GM12865 (cell line): ENCODE results near the gene TGM3.

ENCODE experiments used
- DNase-seq: peaks from one replicate; pipeline ENCODE4 v3.0.0; 2010; ENCODE audit warnings: low read depth
- H3K4me3 ChIP-seq: 2 replicates; pipeline ENCODE4 v1.5.1; 2011; ENCODE audit warnings: mild to moderate bottlenecking, low read depth, low read length, control low read depth
- TF ChIP-seq, protein P1 (sequence below): IDR thresholded peaks from 2 replicates; pipeline ENCODE4 v1.5.1; 2011; ENCODE audit warnings: low read length, control low read depth, low read depth, inconsistent platforms; ENCODE audit not compliant: insufficient read depth; ENCODE audit errors: missing control alignments

TGM3 gene

DNA sequence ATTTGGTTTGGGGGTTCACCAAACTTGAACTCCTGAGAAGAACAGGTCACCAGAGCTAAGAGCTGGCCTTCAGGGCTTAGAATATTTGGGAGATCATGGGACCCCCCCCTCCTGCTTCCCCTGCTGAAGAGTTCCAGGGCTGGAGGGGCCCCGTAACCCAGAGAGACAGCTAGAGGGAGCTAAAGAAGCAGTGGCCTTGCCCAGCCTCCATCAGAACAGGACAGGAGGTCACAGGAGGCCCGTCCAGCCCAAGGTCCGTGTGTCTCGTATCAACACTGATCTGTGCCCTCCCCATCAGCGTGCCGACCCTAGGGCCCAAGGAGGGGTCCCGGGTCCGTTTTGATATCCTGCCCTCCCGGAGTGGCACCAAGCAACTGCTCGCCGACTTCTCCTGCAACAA, 44.3 kb downstream of the TGM3 start:
- TF ChIP-seq, protein P1, sequence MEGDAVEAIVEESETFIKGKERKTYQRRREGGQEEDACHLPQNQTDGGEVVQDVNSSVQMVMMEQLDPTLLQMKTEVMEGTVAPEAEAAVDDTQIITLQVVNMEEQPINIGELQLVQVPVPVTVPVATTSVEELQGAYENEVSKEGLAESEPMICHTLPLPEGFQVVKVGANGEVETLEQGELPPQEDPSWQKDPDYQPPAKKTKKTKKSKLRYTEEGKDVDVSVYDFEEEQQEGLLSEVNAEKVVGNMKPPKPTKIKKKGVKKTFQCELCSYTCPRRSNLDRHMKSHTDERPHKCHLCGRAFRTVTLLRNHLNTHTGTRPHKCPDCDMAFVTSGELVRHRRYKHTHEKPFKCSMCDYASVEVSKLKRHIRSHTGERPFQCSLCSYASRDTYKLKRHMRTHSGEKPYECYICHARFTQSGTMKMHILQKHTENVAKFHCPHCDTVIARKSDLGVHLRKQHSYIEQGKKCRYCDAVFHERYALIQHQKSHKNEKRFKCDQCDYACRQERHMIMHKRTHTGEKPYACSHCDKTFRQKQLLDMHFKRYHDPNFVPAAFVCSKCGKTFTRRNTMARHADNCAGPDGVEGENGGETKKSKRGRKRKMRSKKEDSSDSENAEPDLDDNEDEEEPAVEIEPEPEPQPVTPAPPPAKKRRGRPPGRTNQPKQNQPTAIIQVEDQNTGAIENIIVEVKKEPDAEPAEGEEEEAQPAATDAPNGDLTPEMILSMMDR, result no peak

DNA sequence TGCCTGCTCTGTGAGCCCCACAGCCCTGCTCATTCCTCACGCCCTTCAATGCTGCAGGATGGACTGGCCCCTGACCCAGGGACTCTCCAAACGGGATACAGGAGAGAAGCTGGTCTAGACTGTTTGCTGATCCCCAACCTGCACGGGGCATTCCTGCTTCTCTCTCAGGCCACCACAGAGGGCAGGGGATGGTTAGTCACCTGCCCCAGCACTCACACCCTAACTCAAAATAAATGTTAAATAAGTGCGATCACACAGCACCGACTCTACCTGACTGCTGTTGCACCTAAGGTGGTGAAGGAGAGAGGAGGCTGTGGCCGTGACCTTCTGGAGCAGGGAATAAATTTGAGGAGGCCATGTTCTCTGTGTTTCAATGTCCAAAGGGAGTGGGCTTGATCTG, 45.0 kb downstream of the TGM3 start:
- TF ChIP-seq, protein P1, result no peak
- DNase-seq, result no peak
- H3K4me3 ChIP-seq, result no peak overlapping the region

More for the DNA sequence above, 44.3 kb downstream of the TGM3 start:
- no peak for DNase-seq
- no peak overlapping the region for H3K4me3 ChIP-seq

DNA sequence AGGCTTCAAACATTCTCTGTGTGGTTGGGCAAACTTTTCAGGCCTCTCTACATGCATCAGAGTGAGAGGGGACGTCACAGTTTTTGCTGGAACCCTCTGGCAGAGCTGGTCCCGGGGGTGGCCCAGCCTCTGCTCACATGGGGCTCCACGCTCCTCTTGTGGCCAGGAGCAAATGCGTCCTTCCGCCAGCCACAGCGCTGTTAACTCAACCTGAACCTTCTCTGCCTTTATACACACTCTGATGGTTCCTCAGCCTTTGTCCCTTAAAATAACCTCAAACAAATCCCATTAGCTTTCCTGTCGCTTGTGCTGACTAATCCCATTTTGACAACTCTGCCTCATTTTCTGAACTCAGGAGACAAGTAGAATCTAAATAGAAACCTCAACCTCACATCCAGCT, 45.5 kb downstream of the TGM3 start:
- DNase-seq, result no peak
- TF ChIP-seq, protein P1, result no peak
- no peak overlapping the region for H3K4me3 ChIP-seq

DNA sequence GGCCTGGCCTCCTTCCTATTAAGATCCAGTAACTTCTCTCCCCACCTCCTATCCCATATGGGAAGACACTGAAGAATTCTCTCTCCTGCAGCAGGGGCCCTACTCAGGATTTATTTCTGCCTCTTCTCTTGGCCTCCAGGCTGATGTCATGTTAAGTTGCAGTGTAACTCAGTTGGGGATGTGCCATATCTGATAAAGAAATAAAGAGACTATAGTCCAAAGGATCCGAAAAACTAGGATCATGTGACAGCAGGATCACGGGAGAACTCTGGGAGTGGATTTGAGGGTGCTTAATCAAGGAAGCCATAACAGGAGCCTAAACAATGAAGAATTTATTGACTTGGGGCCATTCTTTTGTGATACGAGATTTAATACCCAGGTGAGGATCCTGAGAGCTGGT, 46.4 kb downstream of the TGM3 start:
- TF ChIP-seq, protein P1, result no peak
- H3K4me3 ChIP-seq, result no peak overlapping the region
- DNase-seq, result no peak

DNA sequence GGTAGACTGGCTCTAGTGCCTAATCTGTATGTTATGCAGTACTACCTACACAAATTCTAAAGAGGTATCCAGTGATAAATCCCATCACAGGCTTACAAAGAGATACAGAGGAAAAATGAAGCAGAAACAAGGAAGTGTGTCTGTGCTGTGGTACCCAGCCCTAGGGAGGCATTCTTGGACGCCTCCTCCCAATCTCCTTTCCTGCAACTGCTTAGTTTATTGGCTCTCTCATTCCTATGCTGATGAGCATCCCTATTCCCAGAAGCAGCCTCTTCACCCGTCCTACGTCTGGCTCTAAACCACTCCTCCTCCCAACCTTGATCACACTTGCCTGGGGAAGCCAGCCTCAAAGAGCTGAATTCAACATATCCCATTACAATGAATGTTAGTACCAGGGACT, 50.4 kb downstream of the TGM3 start:
- no peak overlapping the region for H3K4me3 ChIP-seq
- DNase-seq, result no peak
- TF ChIP-seq, protein P1, result no peak

DNA sequence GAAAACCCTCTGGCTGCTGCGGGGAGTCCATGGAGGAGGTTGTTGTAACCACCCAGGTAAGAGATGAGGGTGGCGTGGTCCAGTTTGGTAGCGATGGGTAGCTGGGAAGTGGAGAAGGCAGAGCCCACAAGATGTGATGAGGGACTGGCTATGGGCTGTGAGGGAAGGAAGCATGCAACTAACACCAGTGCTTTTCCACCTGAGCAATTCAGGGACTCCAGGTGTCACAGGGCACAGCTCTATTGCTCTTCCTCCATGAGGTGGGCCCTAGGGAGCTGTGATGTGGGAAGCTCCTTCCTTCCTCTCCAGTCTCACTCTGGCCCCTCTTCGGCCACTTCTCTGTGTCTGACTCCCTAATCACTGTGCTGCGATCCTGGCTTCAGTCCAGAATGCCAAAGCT, 52.5 kb downstream of the TGM3 start:
- H3K4me3 ChIP-seq, result no peak overlapping the region
- TF ChIP-seq, protein P1, result no peak
- DNase-seq, result no peak

DNA sequence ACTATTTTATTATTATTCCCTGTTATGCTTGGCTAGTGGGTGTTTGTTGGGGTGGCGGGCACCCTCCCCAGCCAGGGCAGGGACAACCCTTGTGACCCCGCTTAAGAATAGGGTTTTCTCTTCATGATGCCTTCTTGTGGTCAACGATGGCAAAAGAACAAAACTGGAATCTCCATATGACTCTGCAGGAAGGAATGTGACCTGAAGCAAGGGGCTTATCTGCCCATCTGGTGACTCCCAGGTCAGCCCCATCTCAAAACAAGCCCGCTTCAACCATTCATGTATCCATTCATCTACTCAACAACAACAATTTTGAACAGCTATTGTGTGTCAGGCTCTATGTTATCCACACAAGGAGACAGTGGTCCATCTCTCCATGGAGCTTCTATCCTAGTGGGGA, 54.0 kb downstream of the TGM3 start:
- TF ChIP-seq, protein P1, result no peak
- H3K4me3 ChIP-seq, result no peak overlapping the region
- no peak for DNase-seq
